GM12874 (cell line): ENCODE measurements around the gene ZBTB7B.
A peak's percentile ranks its signal among the peaks of the same experiment; 100 is the strongest.

ENCODE experiments used
- TF ChIP-seq, protein P1 (sequence below): IDR thresholded peaks from 2 replicates; pipeline ENCODE4 v1.5.1; 2011; ENCODE audit warnings: low read depth, mild to moderate bottlenecking, control low read depth, low read length, moderate library complexity; ENCODE audit not compliant: insufficient read depth

Gene ZBTB7B

DNA sequence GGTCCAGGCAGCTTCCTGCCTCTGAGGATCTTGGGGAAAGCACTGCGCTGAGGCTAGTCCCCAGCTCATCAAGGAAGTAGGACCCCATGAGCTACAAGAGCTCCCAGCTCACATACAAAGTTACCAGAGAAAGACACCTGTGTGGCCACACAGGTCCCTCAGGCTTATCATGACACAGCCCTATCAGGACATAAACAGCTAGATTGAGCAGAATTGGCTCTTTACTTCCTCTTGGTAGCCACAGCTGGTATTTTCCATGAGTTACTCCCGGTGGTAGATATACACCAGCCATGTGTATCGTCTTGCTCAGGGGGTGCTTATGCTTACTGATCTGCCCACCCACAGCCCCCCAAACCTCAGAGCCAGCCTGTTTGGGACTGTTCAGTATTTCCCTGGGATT is 8.0 kb upstream of the ZBTB7B start:
- TF ChIP-seq, protein P1, sequence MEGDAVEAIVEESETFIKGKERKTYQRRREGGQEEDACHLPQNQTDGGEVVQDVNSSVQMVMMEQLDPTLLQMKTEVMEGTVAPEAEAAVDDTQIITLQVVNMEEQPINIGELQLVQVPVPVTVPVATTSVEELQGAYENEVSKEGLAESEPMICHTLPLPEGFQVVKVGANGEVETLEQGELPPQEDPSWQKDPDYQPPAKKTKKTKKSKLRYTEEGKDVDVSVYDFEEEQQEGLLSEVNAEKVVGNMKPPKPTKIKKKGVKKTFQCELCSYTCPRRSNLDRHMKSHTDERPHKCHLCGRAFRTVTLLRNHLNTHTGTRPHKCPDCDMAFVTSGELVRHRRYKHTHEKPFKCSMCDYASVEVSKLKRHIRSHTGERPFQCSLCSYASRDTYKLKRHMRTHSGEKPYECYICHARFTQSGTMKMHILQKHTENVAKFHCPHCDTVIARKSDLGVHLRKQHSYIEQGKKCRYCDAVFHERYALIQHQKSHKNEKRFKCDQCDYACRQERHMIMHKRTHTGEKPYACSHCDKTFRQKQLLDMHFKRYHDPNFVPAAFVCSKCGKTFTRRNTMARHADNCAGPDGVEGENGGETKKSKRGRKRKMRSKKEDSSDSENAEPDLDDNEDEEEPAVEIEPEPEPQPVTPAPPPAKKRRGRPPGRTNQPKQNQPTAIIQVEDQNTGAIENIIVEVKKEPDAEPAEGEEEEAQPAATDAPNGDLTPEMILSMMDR = no peak

DNA sequence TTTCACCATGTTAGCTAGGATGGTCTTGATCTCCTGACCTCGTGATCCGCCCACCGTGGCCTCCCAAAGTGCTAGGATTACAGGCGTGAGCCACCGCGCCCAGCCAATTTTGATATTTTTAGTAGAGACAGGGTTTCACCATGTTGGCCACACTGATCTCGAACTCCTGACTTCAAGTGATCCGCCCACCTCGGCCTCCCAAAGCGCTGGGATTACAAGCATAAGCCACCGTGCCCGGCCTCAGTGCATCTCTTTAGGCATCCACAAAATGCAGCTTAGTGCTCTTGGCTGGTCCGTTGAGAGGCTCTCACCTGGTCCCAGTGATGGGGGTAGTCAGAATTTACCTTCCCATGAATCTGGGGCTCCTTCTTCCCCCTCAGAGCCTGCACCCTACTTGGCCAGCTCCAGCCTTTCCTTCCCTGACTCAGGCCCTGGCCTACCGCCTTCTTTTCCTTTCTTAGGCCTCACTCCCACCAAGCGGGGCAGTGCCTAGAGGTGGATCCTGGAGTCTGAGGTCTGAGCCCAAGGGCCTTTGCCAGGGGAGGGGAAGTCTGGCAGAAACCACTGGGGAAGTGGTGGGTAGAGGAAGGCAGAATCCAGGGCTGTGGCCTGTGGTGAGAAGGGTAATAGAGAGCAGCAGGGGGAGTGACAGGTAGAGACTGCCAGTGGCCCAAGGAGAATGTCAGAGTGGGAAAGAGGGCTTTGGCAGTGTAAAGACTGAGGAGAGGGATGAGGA is 5.5 kb upstream of the ZBTB7B start:
- TF ChIP-seq, protein P1 = no peak

- TF ChIP-seq, protein P1 = 0 out of 2 replicates have a peak, but pooled peaks have one; percentile 24
Measured at GRCh38 chr1:154998201-154998780, 4.3 kb upstream of the ZBTB7B start.

DNA sequence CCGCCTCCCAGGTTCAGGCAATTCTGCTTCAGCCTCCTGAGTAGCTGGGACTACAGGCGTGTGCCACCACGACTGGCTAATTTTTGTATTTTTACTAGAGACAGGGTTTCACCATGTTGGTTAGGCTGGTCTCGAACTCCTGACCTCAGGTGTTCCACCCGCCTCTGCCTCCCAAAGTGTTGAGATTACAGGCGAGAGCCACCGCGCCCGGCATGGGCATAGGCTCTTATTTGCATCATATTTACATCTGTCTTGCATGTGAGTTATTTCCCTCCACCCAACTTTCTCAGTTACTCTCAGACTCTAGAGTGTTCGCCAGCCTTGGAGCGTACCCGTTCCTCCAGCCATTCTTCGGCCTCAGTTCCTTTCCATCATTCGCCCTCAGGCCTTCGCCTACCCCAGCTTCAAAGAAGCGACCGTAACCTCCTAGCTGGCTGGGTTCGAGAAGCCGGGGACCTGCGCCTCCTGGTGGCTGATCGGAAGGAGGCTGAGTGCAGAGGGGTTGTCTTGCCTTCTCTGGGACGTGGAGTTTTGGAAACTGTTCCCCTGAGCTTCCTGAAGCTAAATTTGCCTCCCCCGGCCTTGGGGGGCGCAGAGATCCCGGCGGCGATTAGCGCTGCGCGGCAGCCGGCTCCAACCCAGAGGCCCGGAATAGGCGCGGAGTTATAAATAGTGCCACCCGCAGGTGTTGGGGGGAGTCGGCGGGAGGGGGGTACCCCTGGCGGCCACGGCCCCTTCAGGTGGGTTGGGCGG is 3.6 kb upstream of the ZBTB7B start:
- TF ChIP-seq, protein P1 = peak; percentile 96

DNA sequence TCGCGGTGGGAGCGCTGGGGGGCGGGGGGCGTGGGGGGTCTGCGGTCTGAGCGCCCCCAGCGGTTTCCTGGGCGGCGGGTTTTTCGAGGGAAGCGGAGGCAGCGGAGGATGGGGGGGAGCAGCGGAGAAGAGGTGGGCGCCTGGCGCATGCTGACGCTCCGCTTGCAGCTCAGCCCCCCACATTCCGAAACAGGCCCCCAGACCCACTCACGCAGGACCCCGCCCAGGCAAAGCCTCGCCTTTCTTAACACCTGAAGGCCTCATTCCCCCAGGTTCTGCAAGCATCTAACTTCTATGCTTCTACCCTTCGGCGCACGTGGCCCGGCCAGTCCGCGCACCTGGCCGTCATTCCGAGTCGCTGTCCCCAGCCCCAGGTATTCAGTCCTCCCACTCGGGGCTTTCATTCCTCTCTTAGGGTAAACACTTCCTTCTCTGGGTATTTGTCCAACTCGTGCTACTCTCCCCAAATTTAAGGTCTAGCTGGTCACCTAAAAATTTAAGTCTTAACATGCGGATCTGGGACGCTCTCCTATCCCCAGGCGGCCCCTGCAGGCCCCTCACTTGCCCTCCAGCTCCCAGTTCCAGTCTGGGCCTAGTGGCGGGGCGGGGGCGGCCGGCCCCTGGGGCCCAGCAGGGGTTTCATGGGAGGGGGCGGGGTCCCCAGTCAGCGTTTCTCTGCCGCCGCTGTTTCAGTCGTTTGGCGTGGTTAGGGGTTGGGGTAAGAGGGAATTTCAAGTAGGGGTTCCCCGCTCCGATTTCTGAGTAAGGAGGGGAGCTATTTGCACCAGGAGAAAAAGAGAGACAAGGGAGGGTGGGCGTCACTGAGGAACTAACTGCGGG is 2.8 kb upstream of the ZBTB7B start:
- TF ChIP-seq, protein P1 = no peak

DNA sequence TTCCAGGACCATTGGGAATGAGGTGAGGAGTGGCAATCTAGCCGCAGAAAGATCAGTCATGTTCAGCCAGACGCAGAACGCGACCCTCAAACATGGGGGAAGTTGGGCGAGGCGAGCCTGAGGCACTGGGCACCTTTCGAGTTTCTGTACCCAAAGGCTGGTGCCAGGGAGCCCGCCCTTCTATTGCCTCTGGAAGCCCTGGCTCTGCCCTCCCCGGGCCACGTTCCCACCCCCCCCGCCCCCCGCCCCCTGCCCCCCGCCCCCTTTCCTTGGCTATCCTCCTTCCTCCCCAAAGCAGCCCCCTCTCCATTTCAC is 2.2 kb upstream of the ZBTB7B start:
- TF ChIP-seq, protein P1 = no peak
